ENCODE measurements around the gene PDILT. TPM values are rescaled to one million over a fixed set of nuclear protein-coding genes. Genes with fewer than 3 reads are reported as not detected.
A peak's percentile ranks its signal among the peaks of the same experiment; 100 is the strongest.

PDILT gene
- total RNA-seq, 1 donor from 2014 or later, result not detected

- TF ChIP-seq CTCF (IDR thresholded peaks at IDR 0.05; ENCODE audit: unreplicated experiment), result no peak
- H3K4me3 Mint-ChIP-seq (ENCODE audit: low read depth), result no peak overlapping the region
- peak overlapping the region; percentile 67 for H3K27ac Mint-ChIP-seq
- H3K27me3 Mint-ChIP-seq, result no peaks in the 10 kb centered on the region
- no peak for DNase-seq (ENCODE audit: low spot score, unreplicated experiment)
- no peaks in the 10 kb centered on the region for H3K36me3 Mint-ChIP-seq (ENCODE audit: insufficient read depth)
- peaks cover 2% of the 10 kb centered on the region for H3K4me1 Mint-ChIP-seq (ENCODE audit: low read depth)
- H3K9me3 Mint-ChIP-seq (ENCODE audit: low read depth), result no peaks in the 10 kb centered on the region
Observed at GRCh38 chr16:20401475-20402016, 3.0 kb downstream of the PDILT start.

- Mint-ChIP-seq H3K27me3 (no peaks in the 10 kb centered on the region), H3K27ac (peak overlapping the region; percentile 67), H3K36me3 (ENCODE audit: insufficient read depth) (no peaks in the 10 kb centered on the region), H3K4me1 (ENCODE audit: low read depth) (peaks cover 3% of the 10 kb centered on the region), H3K9me3 (ENCODE audit: low read depth) (no peaks in the 10 kb centered on the region), H3K4me3 (ENCODE audit: low read depth) (no peak overlapping the region)
- no peak for TF ChIP-seq CTCF (IDR thresholded peaks at IDR 0.05; ENCODE audit: unreplicated experiment)
- no peak for DNase-seq (ENCODE audit: low spot score, unreplicated experiment)
Observed at GRCh38 chr16:20401066-20401465, 3.5 kb downstream of the PDILT start.

- Mint-ChIP-seq H3K27me3 (no peaks in the 10 kb centered on the region), H3K4me3 (ENCODE audit: low read depth) (no peak overlapping the region), H3K27ac (no peak overlapping the region), H3K36me3 (ENCODE audit: insufficient read depth) (no peaks in the 10 kb centered on the region), H3K9me3 (ENCODE audit: low read depth) (no peaks in the 10 kb centered on the region), H3K4me1 (ENCODE audit: low read depth) (peaks cover 5% of the 10 kb centered on the region)
- no peak for TF ChIP-seq CTCF (IDR thresholded peaks at IDR 0.05; ENCODE audit: unreplicated experiment)
- no peak for DNase-seq (ENCODE audit: low spot score, unreplicated experiment)
Observed at GRCh38 chr16:20399185-20399584, 5.4 kb downstream of the PDILT start.

- no peaks in the 10 kb centered on the region for H3K9me3 Mint-ChIP-seq (ENCODE audit: low read depth)
- H3K4me3 Mint-ChIP-seq (ENCODE audit: low read depth), result no peak overlapping the region
- peaks cover 8% of the 10 kb centered on the region for H3K4me1 Mint-ChIP-seq (ENCODE audit: low read depth)
- no peaks in the 10 kb centered on the region for H3K36me3 Mint-ChIP-seq (ENCODE audit: insufficient read depth)
- H3K27ac Mint-ChIP-seq, result no peak overlapping the region
- DNase-seq (ENCODE audit: low spot score, unreplicated experiment), result no peak
- no peaks in the 10 kb centered on the region for H3K27me3 Mint-ChIP-seq
- TF ChIP-seq CTCF (IDR thresholded peaks at IDR 0.05; ENCODE audit: unreplicated experiment), result no peak
Observed at GRCh38 chr16:20398603-20399002, 5.9 kb downstream of the PDILT start.

- TF ChIP-seq CTCF (IDR thresholded peaks at IDR 0.05; ENCODE audit: unreplicated experiment), result no peak
Observed at GRCh38 chr16:20397468-20398074, 7.0 kb downstream of the PDILT start.

More at GRCh38 chr16:20397468-20398074, 7.0 kb downstream of the PDILT start:
- no peak for DNase-seq (ENCODE audit: low spot score, unreplicated experiment)
- H3K4me3 Mint-ChIP-seq (ENCODE audit: low read depth), result no peak overlapping the region
- no peaks in the 10 kb centered on the region for H3K9me3 Mint-ChIP-seq (ENCODE audit: low read depth)
- no peaks in the 10 kb centered on the region for H3K27me3 Mint-ChIP-seq
- no peaks in the 10 kb centered on the region for H3K36me3 Mint-ChIP-seq (ENCODE audit: insufficient read depth)
- H3K4me1 Mint-ChIP-seq (ENCODE audit: low read depth), result peaks cover 9% of the 10 kb centered on the region
- H3K27ac Mint-ChIP-seq, result no peak overlapping the region
